GM21423 (cell line): Measurements from ENCODE around the gene RAP1GAP2.
"Not testable (repeated sequence)": the region's sequence is repeated elsewhere in the genome, so short reads cannot be mapped to it uniquely, and the experiment has no call there.

ENCODE experiments used
- ATAC-seq: cut with Tn5 transposase; IDR thresholded peaks from one replicate; pipeline ENCODE4 v1.9.1; 2021; ENCODE audit warnings: mild to moderate bottlenecking, moderate library complexity; ENCODE audit not compliant: unreplicated experiment

Gene RAP1GAP2

DNA sequence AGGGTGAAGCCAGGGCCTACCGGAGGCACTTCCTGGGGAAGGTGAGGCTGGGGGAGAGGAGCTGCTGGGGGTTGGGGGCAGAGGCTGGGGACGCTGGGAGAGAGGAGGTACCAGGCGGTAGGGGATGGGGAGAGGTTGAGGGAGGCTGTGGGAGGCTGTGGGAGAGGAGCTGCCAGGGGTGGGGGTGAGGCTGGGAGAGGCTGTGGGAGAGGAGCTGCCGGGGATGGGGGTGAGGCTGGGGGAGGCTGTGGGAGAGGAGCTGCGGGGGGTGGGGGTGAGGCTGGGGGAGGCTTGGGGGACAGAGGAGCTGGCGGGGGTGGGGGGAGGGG is 167.8 kb downstream of the RAP1GAP2 start:
- no peak for ATAC-seq

DNA sequence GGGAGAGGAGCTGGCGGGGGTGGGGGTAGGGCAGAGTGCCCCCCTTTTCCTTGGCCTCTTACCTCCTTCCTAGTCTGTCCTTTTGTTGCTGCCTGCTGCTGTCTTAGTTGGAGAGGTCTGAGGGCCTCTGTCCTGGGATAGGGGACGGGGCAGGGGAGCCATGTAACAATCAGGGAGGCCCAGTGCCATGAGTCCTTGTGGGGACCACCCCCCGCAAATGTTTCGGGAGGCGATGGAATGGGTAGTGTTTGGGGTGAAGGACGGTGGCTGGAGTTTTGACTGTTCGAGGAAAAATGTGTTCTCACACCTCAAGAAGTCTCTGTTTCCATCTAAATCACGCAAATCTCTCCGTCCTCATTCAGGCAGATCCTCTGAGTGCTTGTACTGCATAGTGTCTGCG is 168.1 kb downstream of the RAP1GAP2 start:
- ATAC-seq = no peak

DNA sequence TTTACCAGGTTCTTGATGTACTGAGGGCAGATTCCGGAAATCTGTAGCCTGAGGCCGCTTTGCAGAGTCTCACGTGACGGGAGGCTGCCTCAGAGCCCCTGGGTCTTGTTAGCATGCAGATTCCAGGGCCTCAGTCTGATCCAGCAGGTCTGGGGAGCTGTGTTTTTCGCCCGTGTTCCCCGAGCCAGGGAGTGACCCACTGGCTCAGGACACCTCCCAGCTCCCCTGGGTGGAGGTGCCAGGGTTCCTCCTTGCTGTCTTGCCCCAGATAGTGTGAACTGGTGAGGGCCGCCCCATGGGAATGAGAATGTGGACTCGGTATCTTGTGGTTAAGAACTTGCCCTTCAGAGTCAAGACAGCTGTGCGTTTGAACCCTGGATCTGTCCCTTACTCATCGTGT is 168.6 kb downstream of the RAP1GAP2 start:
- ATAC-seq = no peak

DNA sequence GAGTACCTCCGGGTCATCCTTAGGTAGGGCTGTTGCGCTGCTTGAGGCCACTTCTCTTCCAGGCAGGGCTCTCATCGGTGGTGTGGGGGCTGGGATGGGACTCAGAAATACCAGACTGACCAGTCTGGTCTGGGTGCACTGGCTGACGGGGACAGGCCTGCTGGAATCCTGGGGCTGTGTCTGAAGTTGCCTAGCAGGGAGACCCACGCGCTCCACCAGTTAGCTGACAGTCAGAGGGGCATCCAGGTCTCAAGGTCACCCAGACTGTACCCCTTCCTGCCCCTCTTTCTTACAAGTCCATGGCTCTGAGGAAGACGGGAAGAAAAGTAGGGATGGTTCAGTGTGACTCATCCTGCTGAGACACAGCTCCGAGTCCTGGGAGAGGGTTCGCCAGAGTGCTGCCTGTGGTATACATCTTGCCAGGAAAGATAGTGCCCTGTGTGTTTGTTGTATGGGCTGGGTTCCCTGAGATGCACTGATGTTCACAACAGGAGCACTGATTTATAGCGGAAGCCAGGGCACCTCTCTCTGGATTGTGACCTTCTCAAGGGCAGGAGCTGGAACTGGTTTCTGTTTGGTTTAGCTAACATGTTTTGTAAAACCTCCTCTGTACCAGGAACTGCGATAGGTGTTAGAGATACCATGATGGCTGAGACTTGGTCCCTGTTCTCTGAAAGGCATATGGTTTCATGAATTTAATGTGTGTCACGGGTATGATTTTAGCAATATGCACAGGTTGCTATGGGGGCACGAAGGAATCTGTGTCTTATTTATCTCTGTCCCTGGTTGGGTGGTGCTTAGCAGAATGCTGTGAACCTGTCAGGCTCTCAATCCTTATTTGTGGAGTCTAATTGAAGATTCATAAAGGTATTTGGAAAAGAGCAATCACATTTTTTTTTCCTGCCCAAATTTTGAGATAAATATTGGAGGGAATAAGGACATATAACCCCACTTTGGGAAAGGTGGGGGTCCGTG is 169.7 kb downstream of the RAP1GAP2 start:
- no peak for ATAC-seq

DNA sequence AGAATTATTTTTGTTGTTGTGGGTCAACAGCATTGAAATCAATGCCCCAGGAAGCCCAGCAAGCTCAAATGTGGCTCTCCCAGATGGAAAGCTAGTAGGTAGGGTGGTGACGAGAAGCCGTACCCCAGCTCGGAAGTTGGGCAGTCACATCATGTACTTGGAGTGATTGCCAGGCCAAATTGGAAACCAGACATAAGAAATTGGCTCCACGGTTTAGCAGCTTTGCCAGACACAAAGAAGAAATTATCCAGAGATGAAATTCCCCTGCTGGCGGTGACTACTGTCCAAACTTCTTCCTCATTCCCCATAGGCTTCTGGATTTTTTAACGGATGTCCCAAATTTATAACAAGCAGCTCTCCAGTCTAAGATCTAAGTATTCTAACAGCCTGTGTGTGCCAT is 171.3 kb downstream of the RAP1GAP2 start:
- no peak for ATAC-seq

DNA sequence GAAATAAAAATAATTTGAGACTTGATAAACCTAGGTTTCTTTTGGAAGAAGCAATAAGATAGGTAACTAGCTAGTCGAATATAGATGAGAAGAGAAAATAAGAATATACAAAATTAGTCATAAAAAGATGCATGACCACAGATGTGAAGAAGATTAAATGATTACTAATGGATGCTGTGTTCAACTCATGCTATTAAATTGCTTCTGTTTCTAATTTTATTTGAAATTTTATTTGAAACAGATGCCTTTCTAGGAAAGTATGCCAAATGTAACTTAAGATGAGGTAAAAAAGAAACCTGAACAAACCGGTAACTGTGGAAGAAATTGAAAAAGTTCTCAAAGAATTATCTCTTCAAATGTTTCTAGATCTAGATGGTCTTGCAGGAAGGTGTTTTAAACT is 175.6 kb downstream of the RAP1GAP2 start:
- ATAC-seq = no peak

DNA sequence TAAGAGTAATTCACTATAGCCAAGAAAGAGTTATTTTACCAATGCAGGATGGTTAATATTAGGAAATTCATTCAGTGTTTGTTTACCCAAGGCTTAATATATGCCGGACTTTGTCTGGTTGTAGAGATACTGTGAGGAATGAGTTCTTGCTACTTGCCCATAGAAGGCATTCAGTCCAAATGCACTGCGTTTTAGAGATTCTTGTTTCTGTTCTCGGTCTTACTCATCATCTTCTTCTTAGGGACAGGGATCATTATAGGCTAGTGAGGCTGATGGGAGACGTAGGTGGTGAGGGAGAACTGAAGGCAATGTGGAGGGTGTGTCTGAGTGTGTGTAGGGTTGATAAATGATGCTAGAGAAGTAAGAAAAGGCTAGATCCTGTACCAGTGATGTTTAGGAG is 176.5 kb downstream of the RAP1GAP2 start:
- no peak for ATAC-seq

DNA sequence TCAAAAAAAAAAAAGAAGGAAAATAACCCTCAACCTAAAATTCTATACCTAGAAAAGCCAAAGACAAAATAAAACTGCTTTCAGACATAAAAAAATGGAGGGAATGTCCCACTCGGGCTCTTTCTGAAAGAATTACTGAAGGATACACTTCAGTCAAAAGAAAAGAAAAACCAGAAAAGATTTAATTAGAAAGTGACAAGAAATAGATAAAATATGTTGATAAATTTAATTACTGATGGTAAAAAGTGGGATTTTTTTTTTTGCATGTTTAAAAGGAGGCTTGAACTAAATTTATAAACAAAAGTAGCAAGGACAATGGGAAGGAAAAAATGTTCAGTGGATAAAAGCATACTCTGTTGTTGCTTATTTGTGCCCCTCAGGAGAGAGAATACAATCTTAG is 178.1 kb downstream of the RAP1GAP2 start:
- ATAC-seq = no peak

DNA sequence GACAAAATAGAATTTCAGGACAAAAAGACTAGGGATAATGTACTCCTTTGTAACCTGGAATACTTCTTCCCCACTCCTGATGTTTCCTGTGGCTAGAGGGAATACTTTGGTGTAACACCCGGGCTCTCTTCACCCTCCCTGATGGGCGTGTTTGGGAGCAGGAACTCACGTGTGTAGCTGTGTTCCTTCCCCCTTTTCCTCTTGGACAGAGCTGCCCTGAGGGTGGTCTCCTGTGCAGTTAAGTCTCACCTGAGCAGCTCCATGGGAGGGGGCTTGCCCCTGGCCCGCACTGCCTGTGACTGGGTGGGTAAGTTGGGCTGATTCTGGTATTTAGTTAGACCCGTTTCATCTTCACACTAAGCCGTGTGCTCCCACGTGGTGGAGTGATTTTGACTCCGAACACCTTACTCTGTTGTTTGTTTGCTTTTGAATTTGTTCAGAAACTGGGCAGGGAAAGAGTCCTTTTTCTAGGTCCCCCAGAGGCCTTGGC is 179.3 kb downstream of the RAP1GAP2 start:
- ATAC-seq = no peak

DNA sequence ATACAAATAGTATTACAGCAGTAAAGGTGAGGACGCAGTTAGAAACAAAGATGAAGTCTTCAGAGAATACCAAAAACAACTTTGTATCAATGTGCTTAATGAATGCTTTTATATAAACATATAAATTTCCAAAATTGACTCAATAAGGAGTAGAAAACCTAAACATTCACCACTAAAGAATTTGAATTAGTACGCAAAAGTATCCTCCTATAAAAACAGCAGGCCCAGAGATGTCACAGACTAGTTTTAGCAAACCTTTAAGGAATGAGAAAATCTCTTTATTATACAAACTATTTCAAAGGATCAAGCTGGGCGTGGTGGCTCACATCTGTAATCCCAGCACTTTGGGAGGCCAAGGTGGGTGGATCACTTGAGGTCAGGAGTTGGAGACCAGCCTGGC is 180.9 kb downstream of the RAP1GAP2 start:
- ATAC-seq = no peak

DNA sequence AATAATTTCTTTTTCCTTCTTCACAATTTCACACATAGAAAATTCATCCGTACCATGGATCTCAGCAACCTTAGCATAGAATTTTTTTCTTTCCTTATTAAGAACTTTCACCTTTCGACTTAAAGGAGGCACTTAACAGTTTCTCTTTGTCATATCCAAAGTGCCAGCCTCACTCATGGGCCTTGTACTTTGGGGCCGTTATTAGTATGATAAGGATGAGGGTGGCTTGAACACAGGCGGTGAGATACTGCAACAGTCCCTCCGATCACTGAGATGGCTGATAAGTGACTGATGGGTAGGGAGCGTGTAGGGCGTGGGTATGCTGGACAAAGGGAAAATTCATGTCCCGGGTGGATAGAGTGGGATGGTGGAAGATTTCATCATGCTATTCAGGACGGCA is 181.9 kb downstream of the RAP1GAP2 start:
- no peak for ATAC-seq

DNA sequence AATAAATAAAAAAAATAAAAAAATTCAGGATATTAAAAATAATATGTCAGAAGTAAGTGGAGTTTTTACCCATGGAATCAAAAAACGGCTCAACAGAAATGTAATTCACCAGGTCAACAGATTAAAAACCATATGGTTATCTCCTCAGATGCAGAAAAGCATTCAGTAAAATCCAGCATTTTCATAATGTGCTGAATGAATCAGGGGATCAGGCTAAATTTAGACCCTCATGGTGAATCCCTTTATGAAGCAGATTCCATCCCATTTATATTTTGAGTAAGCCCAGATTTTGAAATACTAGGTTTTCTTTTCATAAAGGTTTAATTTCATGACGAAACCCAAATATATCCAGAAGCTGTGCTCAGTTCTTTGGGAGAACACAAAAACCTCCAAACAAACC is 182.8 kb downstream of the RAP1GAP2 start:
- no peak for ATAC-seq

DNA sequence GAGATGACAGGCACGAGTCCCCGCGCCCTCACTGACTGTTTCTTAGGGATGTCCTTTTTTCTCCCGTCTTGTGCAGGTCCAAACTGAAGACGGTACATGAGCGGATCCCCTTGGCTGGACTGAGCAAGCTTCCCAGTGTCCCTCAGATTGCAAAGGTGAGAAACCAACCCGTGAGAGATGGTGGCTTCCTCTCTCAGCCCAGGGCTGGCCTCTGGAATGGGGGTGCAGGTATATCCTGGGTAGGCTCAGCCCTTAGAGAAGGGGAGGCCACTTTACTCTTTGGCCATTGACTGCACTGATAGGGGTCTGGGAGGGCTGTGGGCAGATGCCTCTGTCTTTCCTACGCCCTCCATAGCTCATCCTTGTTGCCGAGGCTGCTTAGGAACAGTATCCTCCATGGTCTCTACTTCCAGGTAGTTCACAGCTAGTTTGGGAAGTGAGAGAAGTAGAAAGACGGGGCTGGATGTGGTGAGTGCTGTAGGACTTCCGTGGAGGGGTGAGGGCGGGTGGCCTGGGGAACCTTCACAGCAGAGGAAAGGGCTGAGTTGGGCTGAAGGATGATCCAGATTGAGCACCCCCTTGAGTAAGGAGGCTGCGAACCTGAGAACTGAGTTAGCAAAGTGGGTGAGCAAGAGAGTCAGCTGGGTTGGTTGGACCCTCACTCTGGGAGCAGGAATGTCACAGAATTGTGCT is 184.1 kb downstream of the RAP1GAP2 start:
- ATAC-seq = no peak

DNA sequence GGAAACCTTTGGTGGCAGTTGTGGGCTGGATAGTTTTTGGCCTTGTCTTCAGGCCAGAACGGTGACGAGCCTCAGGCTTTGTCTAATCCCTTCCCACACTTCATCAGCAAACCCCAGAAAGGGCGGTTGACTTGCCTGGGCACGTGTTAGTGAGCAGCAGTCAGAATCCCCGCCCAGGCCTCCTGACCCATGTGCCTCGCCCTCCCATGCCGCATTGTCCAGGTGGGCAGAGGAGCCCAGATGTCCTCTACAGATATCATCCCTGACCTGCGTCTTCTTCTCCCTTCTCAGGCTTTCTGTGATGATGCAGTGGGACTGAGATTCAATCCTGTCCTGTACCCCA is 184.6 kb downstream of the RAP1GAP2 start:
- no peak for ATAC-seq

DNA sequence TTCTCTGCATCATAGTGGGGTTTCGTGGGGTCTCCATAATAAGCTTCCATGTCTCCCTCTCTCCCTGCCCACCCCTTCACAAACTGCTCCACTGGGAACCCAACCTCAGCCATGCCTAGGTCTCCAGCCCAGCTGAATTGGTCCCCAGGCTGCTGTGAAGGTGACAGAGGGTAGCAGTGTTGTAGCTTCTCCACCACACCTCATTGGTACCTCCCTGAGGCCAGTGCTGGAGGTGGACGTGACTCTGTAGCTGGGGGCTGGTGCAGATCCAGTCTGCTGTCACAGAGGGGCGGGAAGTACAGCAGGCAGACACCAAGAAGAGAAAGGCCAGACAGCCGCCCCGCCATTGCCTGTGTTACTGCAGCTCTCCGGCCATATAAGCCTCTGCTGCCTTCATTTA is 185.1 kb downstream of the RAP1GAP2 start:
- no peak for ATAC-seq

DNA sequence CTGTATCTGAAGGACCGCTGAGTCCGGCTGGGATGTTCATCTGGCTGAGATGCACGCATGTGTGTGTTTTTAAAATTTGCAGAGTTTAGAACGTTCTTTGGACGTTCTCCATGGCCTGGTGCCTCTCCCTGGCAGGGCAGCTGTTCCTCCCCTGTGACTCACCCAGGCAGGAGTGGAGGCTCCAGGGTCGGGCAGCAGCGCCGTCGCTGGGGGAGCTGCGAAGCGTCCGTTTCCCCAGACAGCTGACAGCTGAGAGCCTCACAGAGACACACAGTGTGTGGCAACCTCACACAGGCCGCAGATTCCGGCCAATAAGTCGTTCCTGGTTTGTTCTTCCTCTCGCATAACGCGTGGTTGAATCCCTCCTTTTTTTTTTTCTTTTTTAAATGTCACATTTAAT is 186.6 kb downstream of the RAP1GAP2 start:
- no peak for ATAC-seq

DNA sequence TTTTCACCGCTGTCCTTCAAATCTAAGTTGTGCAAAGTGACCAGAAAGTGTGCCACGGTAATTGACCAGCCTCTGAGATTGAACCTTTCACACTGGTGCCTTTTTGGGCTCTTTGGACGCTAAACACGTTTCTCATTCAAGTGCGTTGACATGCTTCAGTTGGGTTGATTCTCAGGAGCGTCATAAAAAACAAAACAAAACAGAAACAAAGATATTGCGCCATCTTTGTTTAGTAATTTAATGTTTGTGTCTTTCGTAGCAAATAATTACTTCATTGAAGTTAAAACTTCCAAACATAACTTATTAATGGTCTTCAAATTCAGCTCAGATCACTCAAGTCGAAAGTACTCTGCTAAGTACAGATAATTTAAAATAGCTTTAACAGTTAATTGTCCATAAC is 187.0 kb downstream of the RAP1GAP2 start:
- no peak for ATAC-seq

DNA sequence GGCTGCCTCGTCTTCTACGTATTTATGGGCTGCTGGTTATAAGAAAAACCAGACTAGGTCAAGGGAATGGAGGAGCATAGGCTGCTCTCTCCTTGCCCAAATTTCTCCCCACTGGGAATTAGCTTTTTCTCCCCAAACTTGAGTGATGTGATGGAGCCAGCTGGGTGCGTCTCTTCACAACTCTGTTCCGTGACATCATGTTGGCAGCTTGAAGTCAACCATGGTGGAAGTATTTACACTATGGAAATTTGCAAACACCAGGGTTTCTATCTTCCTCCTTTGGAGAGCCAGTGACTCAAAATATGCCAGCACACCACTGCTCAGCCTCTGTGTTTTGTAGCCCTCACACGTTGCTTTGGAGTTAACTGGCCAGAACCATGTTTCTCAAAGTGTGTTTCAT is 189.1 kb downstream of the RAP1GAP2 start:
- ATAC-seq = no peak

DNA sequence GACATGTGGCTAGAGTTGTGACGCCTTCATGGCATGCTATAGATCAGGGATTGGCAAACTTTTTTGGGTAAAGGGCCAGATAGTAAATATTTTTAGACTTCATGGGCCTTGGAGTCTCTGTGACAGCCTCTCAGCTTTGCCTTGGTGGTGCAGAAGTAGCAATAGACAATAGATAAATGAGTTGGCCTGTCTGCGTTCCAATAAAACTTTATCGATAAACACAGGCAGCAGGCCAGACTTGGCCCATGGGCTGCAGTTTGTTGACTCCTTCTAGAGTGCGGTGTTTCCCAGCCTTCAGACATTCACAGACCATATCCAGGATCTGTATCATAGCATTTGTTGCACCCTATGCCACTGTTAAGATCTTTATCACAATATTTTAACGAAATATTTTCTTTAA is 190.7 kb downstream of the RAP1GAP2 start:
- no peak for ATAC-seq

DNA sequence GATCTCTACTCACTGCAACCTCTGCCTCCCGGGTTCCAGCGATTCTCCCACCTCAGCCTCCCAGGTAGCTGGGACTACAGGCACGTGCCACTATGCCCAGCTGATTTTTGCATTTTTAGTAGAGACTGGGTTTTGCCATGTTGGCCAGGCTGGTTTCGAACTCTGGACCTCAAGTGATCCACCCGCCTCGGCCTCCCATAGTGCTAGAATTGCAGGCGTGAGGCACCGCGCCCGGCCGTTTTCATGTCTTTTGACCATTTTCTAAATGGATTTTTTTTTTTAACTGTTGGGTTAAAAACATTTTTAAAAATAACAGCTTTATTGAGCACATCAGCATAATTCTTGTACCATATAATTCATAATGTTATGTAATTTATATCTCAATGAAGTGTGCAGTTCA is 193.2 kb downstream of the RAP1GAP2 start:
- not testable (repeated sequence) for ATAC-seq

DNA sequence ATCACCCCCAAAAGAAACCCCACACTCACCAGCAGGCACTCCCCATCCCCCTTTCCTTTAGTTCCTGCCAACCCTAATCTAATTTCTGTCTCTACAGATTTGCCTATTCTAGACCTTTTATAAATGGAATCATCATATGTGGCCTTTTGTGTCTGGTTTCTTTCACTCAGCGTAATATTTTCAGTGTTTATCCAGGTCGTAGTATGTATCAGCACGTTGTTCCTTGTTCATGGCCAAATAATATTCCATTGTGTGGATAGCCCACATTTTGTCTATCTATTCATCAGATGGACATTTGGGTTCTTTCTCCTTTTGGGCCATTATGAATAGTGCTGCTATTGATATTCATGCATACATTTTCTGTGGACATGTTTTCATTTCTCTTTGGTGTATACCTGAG is 193.6 kb downstream of the RAP1GAP2 start:
- no peak for ATAC-seq

DNA sequence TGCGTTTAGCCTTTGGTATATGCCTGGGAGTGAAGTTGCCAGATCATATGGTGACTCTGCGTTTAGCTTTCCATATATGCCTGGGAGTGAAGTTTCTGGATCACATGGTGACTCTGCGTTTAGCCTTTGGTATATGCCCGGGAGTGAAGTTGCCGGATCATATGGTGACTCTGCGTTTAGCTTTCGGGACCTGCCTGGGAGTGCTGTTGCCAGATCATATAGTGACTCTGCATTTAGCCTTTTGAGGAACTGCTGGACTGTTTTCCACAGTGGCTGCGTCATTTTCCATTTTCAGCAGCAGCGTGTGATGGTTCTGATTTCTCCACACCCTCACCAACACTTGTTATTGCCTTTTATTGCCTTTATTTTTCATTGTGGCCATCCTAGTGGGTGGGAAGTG is 194.2 kb downstream of the RAP1GAP2 start:
- no peak for ATAC-seq
